Activated B cell treated with CpG ODN at 0.5 μM for 24 hours (primary cell): ENCODE results near the gene USP50. TPM values are rescaled to one million over a fixed set of nuclear protein-coding genes. Genes with fewer than 3 reads are reported as not detected.
"Not testable (repeated sequence)": the region's sequence is repeated elsewhere in the genome, so short reads cannot be mapped to it uniquely, and the experiment has no call there.

Source experiments
- ATAC-seq: fragments of 200-7000 bp; cut with Tn5 transposase; one replicate; pipeline ENCODE4 v1.10.0; 2021; ENCODE audit warnings: low read depth, mild to moderate bottlenecking, moderate library complexity
- CTCF ChIA-PET: fragments of 350-600 bp; sonication (Branson Sonifier 250); formaldehyde crosslinking; loops from one replicate; lab custom pipeline; 2021; ENCODE audit warnings: antibody characterized with exemption; lab: Charles Lee
- POLR2A ChIA-PET: fragments of 350-600 bp; sonication (Branson Sonifier 250); formaldehyde crosslinking; loops from one replicate; lab custom pipeline; 2021; ENCODE audit warnings: antibody characterized with exemption; lab: Charles Lee
- DNase-seq: peaks from one replicate; pipeline ENCODE4 v3.0.0; 2022
- H3K27ac Mint-ChIP-seq: one replicate; pipeline ENCODE4 v1.8.0; 2020; ENCODE audit warnings: mixed read lengths
- H3K27me3 Mint-ChIP-seq: one replicate; pipeline ENCODE4 v1.8.0; 2021; ENCODE audit warnings: mixed read lengths
- H3K36me3 Mint-ChIP-seq: one replicate; pipeline ENCODE4 v1.8.0; 2021; ENCODE audit warnings: low read depth, mixed read lengths
- H3K4me1 Mint-ChIP-seq: one replicate; pipeline ENCODE4 v1.8.0; 2021; ENCODE audit warnings: mixed read lengths
- H3K4me3 Mint-ChIP-seq: one replicate; pipeline ENCODE4 v1.8.0; 2020; ENCODE audit warnings: mild to moderate bottlenecking, mixed read lengths
- H3K9me3 Mint-ChIP-seq: one replicate; pipeline ENCODE4 v1.8.0; 2020; ENCODE audit warnings: mixed read lengths
- CTCF ChIP-seq: fragments of 200-600 bp; IDR thresholded peaks from one replicate; pipeline ENCODE4 v1.8.0; 2022; ENCODE audit warnings: antibody characterized with exemption, mild to moderate bottlenecking
- intact Hi-C: fragments of 100-400 bp; cut with micrococcal nuclease; formaldehyde crosslinking; loops from one replicate; pipeline ENCODE4 v1.15.1; 2024
- total RNA-seq: library from RNA; stranded (reverse); gene quantifications from 2 replicates; pipeline ENCODE4 v1.2.3, GENCODE V29; 2022

Gene USP50
- total RNA-seq, 1 donor from 2014 or later, result 0.80 TPM

GRCh38 chr15:50513001-50513400, 33.5 kb downstream of the USP50 start:
- CTCF ChIA-PET, result no interaction called here

GRCh38 chr15:50506121-50506520, 40.3 kb downstream of the USP50 start:
- H3K4me1 Mint-ChIP-seq, result peaks cover 5% of the 10 kb centered on the region
- no peaks in the 10 kb centered on the region for H3K27me3 Mint-ChIP-seq
- ChIA-PET CTCF (no interaction called here), POLR2A (no interaction called here)
- ATAC-seq (no peak), DNase-seq (no peak)
- TF ChIP-seq CTCF, result no peak
- no peaks in the 10 kb centered on the region for H3K9me3 Mint-ChIP-seq
- intact Hi-C loops, result no loop called here
- no peak overlapping the region for H3K27ac Mint-ChIP-seq
- no peak overlapping the region for H3K4me3 Mint-ChIP-seq
- H3K36me3 Mint-ChIP-seq, result peaks cover 23% of the 10 kb centered on the region

More at GRCh38 chr15:50513001-50513400, 33.5 kb downstream of the USP50 start:
- POLR2A ChIA-PET, result interaction anchor here (0.7 kb wide), 1 partner anchor 104 kb away, joined by 7 read pairs; no protein-coding TSS in a partner anchor
- intact Hi-C loops, result no loop called here
- H3K27ac Mint-ChIP-seq, result no peak overlapping the region
- ATAC-seq, result no peak
- H3K9me3 Mint-ChIP-seq, result no peaks in the 10 kb centered on the region
- no peaks in the 10 kb centered on the region for H3K27me3 Mint-ChIP-seq
- H3K4me1 Mint-ChIP-seq, result no peaks in the 10 kb centered on the region
- H3K36me3 Mint-ChIP-seq, result peaks cover 7% of the 10 kb centered on the region
- TF ChIP-seq CTCF, result no peak
- no peak for DNase-seq
- H3K4me3 Mint-ChIP-seq, result no peak overlapping the region

- POLR2A ChIA-PET, DNase-seq, H3K4me1 Mint-ChIP-seq, H3K27me3 Mint-ChIP-seq, intact Hi-C loops, CTCF ChIA-PET, H3K4me3 Mint-ChIP-seq, H3K27ac Mint-ChIP-seq, H3K9me3 Mint-ChIP-seq, ATAC-seq: not testable (repeated sequence)
- peaks cover 28% of the 10 kb centered on the region for H3K36me3 Mint-ChIP-seq
These were observed 40.8 kb downstream of the USP50 start for GRCh38 chr15:50505656-50506055.

DNA sequence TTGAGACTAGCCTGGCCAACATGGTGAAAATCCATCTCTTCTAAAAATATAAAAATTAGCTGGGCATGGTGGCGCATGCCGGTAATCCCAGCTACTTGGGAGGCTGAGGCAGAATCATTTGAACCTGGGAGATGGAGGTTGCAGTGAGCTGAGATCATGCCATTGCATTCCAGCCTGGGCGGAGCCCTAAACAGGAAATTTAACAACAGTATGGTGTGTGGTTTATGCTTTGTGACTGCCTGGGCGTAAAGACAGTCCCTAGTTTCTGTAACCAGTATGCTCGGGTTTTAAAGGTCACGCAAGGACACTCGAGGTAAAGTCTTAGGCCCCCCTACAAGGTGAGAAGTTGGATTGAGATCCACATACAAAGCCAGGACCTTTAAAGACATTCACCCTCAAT, 43.3 kb downstream of the USP50 start:
- no peak for TF ChIP-seq CTCF
- Mint-ChIP-seq H3K4me1 (peaks cover 13% of the 10 kb centered on the region), H3K9me3 (no peaks in the 10 kb centered on the region), H3K36me3 (peaks cover 44% of the 10 kb centered on the region), H3K4me3 (no peak overlapping the region), H3K27me3 (no peaks in the 10 kb centered on the region), H3K27ac (no peak overlapping the region)
- intact Hi-C loops, result no loop called here
- POLR2A ChIA-PET, result interaction anchor here (0.6 kb wide), 1 partner anchor 127 kb away, joined by 7 read pairs; no protein-coding TSS in a partner anchor
- DNase-seq (no peak), ATAC-seq (no peak)
- CTCF ChIA-PET, result interaction anchor here (0.6 kb wide), 1 partner anchor 239 kb away, joined by 4 read pairs; no protein-coding TSS in a partner anchor

- H3K4me3 Mint-ChIP-seq, result no peak overlapping the region
- H3K36me3 Mint-ChIP-seq, result peaks cover 54% of the 10 kb centered on the region
- H3K27ac Mint-ChIP-seq, result no peak overlapping the region
- no peak for DNase-seq
- ChIA-PET CTCF (no interaction called here), POLR2A (no interaction called here)
- no peak for TF ChIP-seq CTCF
- no peaks in the 10 kb centered on the region for H3K27me3 Mint-ChIP-seq
- peaks cover 13% of the 10 kb centered on the region for H3K4me1 Mint-ChIP-seq
- no peaks in the 10 kb centered on the region for H3K9me3 Mint-ChIP-seq
- no peak for ATAC-seq
- intact Hi-C loops, result no loop called here
These were observed 44.7 kb downstream of the USP50 start for GRCh38 chr15:50501815-50502214.

DNA sequence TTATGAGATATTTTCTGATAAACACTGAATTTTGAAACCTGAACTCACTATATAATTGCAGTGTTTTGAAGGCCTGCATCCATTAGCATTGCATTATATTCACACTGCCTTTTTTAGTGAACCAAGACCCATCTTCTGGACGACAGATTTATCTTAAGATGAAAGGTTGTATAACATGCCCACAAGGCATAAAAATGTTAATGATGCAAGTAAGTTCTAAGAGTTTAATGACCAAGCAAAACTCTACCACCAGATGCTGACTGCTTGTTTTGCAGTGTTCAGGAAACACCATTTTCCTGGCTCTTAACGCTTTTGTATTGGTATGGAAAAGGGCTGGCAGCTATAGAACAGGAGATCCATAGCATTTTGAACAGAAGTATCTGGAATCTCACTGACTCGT, 46.1 kb downstream of the USP50 start:
- H3K27ac Mint-ChIP-seq, result no peak overlapping the region
- peaks cover 13% of the 10 kb centered on the region for H3K4me1 Mint-ChIP-seq
- no peak overlapping the region for H3K4me3 Mint-ChIP-seq
- ChIA-PET POLR2A (no interaction called here), CTCF (no interaction called here)
- no peak for DNase-seq
- ATAC-seq, result no peak
- H3K9me3 Mint-ChIP-seq, result no peaks in the 10 kb centered on the region
- intact Hi-C loops, result no loop called here
- H3K36me3 Mint-ChIP-seq, result peaks cover 67% of the 10 kb centered on the region
- no peaks in the 10 kb centered on the region for H3K27me3 Mint-ChIP-seq
- no peak for TF ChIP-seq CTCF
